Measurements from ENCODE around the gene OLFML1. TPM values are rescaled to one million over a fixed set of nuclear protein-coding genes. Genes with fewer than 3 reads are reported as not detected.

OLFML1 gene
- polyA plus RNA-seq, 1 donor from 2014 or later: not detected

DNA sequence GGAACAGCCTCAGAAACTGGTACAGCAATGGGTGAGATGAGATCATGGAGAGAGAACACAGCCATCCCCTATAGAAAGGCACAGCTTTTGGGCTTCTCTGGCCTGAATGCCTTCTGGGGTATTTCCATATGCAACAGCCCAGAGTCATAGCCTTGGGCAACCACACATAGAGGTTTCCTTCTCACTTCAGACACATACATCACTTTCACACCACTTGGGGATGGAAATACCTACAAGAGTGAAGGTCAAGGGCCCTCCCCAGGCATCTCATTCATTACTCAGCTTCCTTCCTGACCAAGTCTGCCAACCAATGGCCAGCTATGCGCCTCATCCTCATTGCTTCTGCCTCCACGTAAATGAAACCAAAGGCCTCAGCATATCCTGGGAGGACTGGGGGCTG lies 17.7 kb upstream of the OLFML1 start:
- Histone ChIP-seq H3K9me2 (ENCODE audit: insufficient read depth, low read length) (no peaks in the 10 kb centered on the region), H3K9ac (ENCODE audit: low read length) (no peak overlapping the region), H3K79me2 (replicated peaks; ENCODE audit: insufficient read depth, low read length) (no peaks in the 10 kb centered on the region), H3K9me3 (ENCODE audit: low read length) (no peaks in the 10 kb centered on the region), H3K27ac (ENCODE audit: low read length) (no peak overlapping the region), H3K4me3 (ENCODE audit: low read length) (no peak overlapping the region), H3K36me3 (ENCODE audit: insufficient read depth, low read length) (no peaks in the 10 kb centered on the region), H3K27me3 (ENCODE audit: insufficient read depth, low read depth, low read length) (no peaks in the 10 kb centered on the region), H3F3A (ENCODE audit: insufficient read depth, low read length, poor library complexity, severe bottlenecking) (no peaks in the 10 kb centered on the region), H3K4me2 (ENCODE audit: low read length) (no peak overlapping the region), H4K20me1 (ENCODE audit: insufficient read depth) (no peaks in the 10 kb centered on the region), H2AFZ (ENCODE audit: low read depth, low read length) (no peak overlapping the region)
- TF ChIP-seq SMC3 (conservative IDR thresholded peaks at IDR 0.05; ENCODE audit: poor library complexity): no peak
- no peak for TF ChIP-seq EZH2 (IDR thresholded peaks at IDR 0.05; ENCODE audit: borderline replicate concordance, insufficient read depth, low read length, poor library complexity, severe bottlenecking)
- no peak for TF ChIP-seq POLR2AphosphoS5 (IDR thresholded peaks at IDR 0.05)
- no peak for TF ChIP-seq TAF1 (IDR thresholded peaks at IDR 0.05; ENCODE audit: low read depth)
- TF ChIP-seq MXI1 (conservative IDR thresholded peaks at IDR 0.05; ENCODE audit: poor library complexity, severe bottlenecking): no peak
- TF ChIP-seq, protein P1, sequence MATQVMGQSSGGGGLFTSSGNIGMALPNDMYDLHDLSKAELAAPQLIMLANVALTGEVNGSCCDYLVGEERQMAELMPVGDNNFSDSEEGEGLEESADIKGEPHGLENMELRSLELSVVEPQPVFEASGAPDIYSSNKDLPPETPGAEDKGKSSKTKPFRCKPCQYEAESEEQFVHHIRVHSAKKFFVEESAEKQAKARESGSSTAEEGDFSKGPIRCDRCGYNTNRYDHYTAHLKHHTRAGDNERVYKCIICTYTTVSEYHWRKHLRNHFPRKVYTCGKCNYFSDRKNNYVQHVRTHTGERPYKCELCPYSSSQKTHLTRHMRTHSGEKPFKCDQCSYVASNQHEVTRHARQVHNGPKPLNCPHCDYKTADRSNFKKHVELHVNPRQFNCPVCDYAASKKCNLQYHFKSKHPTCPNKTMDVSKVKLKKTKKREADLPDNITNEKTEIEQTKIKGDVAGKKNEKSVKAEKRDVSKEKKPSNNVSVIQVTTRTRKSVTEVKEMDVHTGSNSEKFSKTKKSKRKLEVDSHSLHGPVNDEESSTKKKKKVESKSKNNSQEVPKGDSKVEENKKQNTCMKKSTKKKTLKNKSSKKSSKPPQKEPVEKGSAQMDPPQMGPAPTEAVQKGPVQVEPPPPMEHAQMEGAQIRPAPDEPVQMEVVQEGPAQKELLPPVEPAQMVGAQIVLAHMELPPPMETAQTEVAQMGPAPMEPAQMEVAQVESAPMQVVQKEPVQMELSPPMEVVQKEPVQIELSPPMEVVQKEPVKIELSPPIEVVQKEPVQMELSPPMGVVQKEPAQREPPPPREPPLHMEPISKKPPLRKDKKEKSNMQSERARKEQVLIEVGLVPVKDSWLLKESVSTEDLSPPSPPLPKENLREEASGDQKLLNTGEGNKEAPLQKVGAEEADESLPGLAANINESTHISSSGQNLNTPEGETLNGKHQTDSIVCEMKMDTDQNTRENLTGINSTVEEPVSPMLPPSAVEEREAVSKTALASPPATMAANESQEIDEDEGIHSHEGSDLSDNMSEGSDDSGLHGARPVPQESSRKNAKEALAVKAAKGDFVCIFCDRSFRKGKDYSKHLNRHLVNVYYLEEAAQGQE (IDR thresholded peaks at IDR 0.05; ENCODE audit: borderline replicate concordance): no peak
- TF ChIP-seq, protein P2, sequence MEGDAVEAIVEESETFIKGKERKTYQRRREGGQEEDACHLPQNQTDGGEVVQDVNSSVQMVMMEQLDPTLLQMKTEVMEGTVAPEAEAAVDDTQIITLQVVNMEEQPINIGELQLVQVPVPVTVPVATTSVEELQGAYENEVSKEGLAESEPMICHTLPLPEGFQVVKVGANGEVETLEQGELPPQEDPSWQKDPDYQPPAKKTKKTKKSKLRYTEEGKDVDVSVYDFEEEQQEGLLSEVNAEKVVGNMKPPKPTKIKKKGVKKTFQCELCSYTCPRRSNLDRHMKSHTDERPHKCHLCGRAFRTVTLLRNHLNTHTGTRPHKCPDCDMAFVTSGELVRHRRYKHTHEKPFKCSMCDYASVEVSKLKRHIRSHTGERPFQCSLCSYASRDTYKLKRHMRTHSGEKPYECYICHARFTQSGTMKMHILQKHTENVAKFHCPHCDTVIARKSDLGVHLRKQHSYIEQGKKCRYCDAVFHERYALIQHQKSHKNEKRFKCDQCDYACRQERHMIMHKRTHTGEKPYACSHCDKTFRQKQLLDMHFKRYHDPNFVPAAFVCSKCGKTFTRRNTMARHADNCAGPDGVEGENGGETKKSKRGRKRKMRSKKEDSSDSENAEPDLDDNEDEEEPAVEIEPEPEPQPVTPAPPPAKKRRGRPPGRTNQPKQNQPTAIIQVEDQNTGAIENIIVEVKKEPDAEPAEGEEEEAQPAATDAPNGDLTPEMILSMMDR (IDR thresholded peaks at IDR 0.05; ENCODE audit: poor library complexity, severe bottlenecking): no peak
- TF ChIP-seq RAD21 (conservative IDR thresholded peaks at IDR 0.05): no peak
- TF ChIP-seq EP300 (conservative IDR thresholded peaks at IDR 0.05; ENCODE audit: poor library complexity, severe bottlenecking): no peak

DNA sequence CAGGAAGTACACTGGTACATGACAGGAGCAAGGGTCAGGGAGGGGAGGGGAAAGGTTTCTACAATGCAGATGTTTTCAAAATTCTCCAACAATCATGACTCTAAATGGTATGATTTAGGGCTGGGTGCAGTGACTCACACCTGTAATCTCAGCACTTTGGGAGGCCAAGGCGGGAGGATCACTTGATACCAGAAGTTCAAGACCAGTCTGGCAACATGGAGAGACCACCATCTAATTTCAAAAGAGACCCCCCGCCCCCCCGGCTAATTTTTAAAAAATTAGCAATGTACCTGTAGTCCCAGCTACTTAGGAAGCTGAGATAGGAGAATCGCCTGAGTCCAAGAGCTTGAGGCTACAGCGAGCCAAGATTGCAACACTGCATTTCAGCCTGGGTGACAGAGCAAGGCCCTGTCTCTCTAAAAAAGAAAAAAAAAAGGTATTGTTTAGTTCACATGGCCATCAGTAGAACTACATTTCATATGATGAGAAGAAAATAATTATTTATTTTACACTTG lies 15.9 kb upstream of the OLFML1 start:
- H2AFZ ChIP-seq (ENCODE audit: low read depth, low read length): no peak overlapping the region
- H3K9me3 ChIP-seq (ENCODE audit: low read length): no peaks in the 10 kb centered on the region
- H3F3A ChIP-seq (ENCODE audit: insufficient read depth, low read length, poor library complexity, severe bottlenecking): no peaks in the 10 kb centered on the region
- H3K9me2 ChIP-seq (ENCODE audit: insufficient read depth, low read length): no peaks in the 10 kb centered on the region
- no peaks in the 10 kb centered on the region for H4K20me1 ChIP-seq (ENCODE audit: insufficient read depth)
- TF ChIP-seq SMC3 (conservative IDR thresholded peaks at IDR 0.05; ENCODE audit: poor library complexity): no peak
- TF ChIP-seq EZH2 (IDR thresholded peaks at IDR 0.05; ENCODE audit: borderline replicate concordance, insufficient read depth, low read length, poor library complexity, severe bottlenecking): no peak
- TF ChIP-seq, protein P1 (IDR thresholded peaks at IDR 0.05; ENCODE audit: borderline replicate concordance): no peak
- TF ChIP-seq, protein P2 (IDR thresholded peaks at IDR 0.05; ENCODE audit: poor library complexity, severe bottlenecking): no peak
- TF ChIP-seq RAD21 (conservative IDR thresholded peaks at IDR 0.05): no peak
- TF ChIP-seq POLR2AphosphoS5 (IDR thresholded peaks at IDR 0.05): no peak
- TF ChIP-seq EP300 (conservative IDR thresholded peaks at IDR 0.05; ENCODE audit: poor library complexity, severe bottlenecking): no peak
- TF ChIP-seq TAF1 (IDR thresholded peaks at IDR 0.05; ENCODE audit: low read depth): no peak
- TF ChIP-seq MXI1 (conservative IDR thresholded peaks at IDR 0.05; ENCODE audit: poor library complexity, severe bottlenecking): no peak
- no peaks in the 10 kb centered on the region for H3K36me3 ChIP-seq (ENCODE audit: insufficient read depth, low read length)
- H3K27ac ChIP-seq (ENCODE audit: low read length): no peak overlapping the region
- H3K79me2 ChIP-seq (replicated peaks; ENCODE audit: insufficient read depth, low read length): no peaks in the 10 kb centered on the region
- H3K4me3 ChIP-seq (ENCODE audit: low read length): no peak overlapping the region
- H3K4me2 ChIP-seq (ENCODE audit: low read length): no peak overlapping the region
- no peaks in the 10 kb centered on the region for H3K27me3 ChIP-seq (ENCODE audit: insufficient read depth, low read depth, low read length)
- H3K9ac ChIP-seq (ENCODE audit: low read length): no peak overlapping the region

Data from neural cell (in vitro differentiated cells).